GM12801 (cell line): ENCODE data around the gene CKLF.

Experiments used
- TF ChIP-seq, protein P1 (sequence below): IDR thresholded peaks from one replicate; pipeline ENCODE4 v1.5.1; 2011; ENCODE audit warnings: control low read depth; ENCODE audit not compliant: insufficient read length; ENCODE audit errors: extremely low read depth

The CKLF gene

DNA sequence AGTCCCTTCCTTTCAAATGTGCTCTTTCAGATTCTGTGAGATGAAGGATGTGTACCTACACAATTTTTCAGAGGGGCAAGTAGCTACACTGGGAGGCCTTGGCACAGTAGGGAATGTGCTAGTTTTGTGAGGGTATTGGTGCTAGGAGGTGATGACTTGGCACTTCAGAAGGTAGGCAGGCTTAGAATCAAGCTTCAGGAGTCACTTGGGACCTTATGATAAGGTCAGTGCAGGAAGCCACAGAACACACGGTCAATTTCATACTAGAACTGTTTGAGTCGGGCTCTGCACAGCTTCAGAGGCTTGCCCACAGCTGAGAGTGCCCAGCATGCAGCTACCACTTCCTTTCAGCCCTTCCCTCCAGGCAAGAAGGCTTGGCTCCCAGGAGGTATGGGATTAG lies 20.0 kb downstream of the CKLF start:
- TF ChIP-seq, protein P1, sequence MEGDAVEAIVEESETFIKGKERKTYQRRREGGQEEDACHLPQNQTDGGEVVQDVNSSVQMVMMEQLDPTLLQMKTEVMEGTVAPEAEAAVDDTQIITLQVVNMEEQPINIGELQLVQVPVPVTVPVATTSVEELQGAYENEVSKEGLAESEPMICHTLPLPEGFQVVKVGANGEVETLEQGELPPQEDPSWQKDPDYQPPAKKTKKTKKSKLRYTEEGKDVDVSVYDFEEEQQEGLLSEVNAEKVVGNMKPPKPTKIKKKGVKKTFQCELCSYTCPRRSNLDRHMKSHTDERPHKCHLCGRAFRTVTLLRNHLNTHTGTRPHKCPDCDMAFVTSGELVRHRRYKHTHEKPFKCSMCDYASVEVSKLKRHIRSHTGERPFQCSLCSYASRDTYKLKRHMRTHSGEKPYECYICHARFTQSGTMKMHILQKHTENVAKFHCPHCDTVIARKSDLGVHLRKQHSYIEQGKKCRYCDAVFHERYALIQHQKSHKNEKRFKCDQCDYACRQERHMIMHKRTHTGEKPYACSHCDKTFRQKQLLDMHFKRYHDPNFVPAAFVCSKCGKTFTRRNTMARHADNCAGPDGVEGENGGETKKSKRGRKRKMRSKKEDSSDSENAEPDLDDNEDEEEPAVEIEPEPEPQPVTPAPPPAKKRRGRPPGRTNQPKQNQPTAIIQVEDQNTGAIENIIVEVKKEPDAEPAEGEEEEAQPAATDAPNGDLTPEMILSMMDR, result no peak

DNA sequence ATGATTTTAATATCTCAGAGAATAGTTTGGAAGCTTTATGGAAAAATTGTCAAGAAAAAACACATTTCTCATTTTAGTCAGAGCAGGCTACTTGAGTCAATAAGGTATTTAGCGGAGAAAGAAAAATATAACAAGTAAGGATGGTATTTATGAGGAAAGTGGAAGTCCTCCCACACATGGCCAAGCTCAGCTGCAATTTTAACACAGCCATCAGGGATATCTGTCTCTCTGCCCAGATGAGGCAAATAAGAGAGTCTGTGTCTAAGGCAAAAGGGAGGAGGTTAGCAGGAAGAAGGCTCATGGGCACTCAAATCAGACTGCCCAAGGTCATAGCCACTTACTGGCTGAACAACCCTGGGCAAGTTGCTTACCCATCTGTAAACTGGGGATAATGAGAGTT lies 21.7 kb downstream of the CKLF start:
- TF ChIP-seq, protein P1, result no peak

DNA sequence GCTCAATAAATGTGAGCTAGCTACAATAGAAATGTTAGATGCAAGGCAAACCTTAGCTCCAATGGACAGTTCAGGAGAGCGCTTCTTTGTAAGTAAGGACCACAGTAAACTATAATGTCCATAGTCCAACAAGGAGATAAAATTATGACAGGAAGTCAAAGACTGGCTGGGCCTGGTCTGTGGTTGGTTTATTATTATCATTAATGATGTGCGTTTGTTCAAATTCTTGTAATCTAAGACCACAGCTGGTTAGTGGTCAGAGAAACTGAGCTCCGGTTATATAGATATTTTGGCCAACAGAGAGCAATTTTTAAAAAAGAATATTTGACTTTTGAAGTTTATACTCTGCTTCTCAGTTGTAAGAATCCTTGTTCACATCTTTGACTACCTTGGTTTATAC lies 22.2 kb downstream of the CKLF start:
- TF ChIP-seq, protein P1, result no peak

DNA sequence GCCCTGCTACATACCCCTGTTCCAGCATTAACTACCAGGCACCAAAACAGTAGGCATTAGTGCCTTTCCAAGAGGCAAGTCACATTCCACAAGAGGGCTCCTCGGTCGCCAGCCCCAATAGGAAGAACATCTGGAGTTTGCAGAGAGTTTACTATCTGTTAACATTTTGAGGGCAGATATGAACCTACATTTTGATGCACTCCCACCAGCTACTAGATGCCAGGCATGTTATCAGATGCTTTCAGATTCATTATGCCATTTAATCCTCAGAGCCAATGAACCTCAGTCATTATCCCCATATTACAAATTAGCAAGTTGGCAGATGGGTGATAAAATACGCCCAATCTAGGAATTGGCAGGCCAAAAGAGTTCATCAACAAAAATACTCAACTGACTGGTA lies 22.7 kb downstream of the CKLF start:
- TF ChIP-seq, protein P1, result no peak

DNA sequence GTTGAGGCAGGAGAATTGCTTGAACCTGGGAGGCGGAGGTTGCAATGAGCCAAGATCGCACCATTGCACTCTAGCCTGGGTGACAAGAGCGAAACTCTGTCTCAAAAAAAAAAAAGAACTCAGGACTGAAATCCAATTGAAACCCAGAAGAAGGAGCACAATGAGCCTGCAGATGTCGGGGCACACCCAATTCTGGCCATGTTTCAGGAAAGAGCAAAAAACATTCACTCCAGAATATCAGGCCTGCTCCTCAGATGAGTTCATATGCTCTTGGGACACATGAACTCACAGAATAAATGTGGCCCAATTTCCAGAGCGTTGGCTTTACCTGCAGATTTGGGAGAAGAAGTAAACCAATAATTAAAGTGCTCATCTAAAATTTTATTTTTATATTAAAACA lies 23.9 kb downstream of the CKLF start:
- TF ChIP-seq, protein P1, result no peak

DNA sequence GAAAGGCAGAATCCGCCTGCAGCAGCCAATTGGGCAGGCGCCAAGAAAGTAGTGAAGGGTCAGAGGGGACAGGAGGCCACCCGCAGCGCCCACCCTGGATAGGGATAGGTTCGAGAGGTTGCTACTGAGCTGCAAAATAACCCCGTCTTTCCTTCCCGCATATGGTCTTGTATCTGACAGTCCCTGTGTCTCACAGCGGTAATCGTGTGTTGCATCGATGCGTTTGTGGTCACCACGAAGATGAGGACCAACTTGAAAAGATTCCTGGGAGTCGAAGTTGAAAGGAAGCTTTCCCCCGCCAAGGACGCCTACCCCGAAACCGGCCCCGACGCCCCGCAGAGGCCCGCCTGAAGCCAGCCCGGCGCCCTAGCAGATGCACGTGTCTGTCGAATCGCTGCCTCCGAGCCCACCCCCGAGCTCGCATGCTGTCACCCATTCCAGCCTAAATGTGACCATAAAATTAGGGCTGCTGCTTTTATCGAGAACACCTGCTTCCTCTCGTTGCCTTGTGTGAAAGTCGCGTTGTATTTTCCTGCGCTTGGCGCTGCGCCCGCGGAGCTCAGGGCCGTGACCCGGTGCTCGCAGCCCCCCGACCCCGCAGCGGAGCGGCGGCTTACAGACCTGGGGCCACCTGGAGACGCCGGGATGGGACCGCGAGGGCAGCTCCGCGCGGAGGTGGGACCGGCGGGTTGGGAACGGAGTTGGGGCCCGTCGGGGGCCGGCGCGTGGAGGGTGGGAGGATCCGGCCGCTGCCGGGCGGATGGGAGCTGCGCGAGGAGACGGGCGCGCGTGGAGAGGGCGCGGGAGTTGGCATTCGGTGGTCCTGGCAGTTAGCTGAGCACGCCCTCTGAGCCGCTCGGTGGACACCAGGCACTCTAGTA lies 26.5 kb downstream of the CKLF start, which contains the start of gene CMTM2:
CMTM2 (plus strand) TSS at position 813 of the 881 bp plus-strand sequence. CDS start 145 bp downstream, outside the sequence.
- TF ChIP-seq, protein P1, result no peak

DNA sequence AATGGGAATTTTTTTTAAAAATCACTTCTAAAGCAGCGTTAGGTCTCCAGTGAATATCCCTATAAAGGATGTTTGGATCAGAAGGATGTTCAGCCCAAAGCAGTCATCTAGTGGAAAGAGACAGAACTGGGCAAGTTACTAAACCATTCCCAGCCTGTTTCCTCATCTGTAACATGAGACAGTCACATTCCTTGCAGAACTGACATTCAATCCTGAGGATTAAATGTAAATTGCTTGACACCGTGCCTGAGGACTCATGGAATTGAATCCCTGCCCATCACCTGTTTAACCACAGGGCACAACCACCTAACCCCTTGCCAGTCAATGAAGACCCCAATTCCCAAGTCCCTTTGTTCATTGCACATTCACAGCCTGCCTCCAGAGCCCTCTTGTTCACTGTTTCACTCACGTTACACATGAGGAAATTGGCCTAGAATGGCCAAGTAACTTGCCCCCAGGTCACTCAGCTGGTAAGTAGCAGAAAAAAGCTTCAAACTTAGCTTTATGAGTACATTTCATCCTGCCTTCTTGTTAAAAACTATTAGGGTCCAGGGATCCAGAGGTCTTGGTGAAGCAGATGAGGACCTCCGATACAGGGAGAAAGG lies 28.3 kb downstream of the CKLF start:
- TF ChIP-seq, protein P1, result no peak
